T-helper 1 cell treated with Interleukin-12 subunit alpha and Interleukin-12 subunit beta and Interleukin-4 antibody, amounts not matched to agents 30 μg/mL and 1 μg/mL, for 36 hours (primary cell): ENCODE measurements around the gene RYR1.
A peak's percentile ranks its signal among the peaks of the same experiment; 100 is the strongest.
"Not testable (repeated sequence)": the region's sequence is repeated elsewhere in the genome, so short reads cannot be mapped to it uniquely, and the experiment has no call there.

Experiments
- H3K27ac Mint-ChIP-seq: one replicate; pipeline ENCODE4 v1.8.0; 2021; ENCODE audit warnings: mild to moderate bottlenecking, mixed read lengths
- H3K27me3 Mint-ChIP-seq: one replicate; pipeline ENCODE4 v1.8.0; 2021; ENCODE audit warnings: low read depth, mixed read lengths
- H3K36me3 Mint-ChIP-seq: one replicate; pipeline ENCODE4 v1.8.0; 2021; ENCODE audit warnings: low read depth, mixed read lengths
- H3K4me1 Mint-ChIP-seq: one replicate; pipeline ENCODE4 v1.8.0; 2021; ENCODE audit warnings: low read depth, mixed read lengths
- H3K4me3 Mint-ChIP-seq: one replicate; pipeline ENCODE4 v1.8.0; 2021; ENCODE audit warnings: mild to moderate bottlenecking, moderate library complexity, mixed read lengths
- H3K9me3 Mint-ChIP-seq: one replicate; pipeline ENCODE4 v1.8.0; 2021; ENCODE audit warnings: mixed read lengths

Gene RYR1

GRCh38 chr19:38511074-38511708 is 77.7 kb downstream of the RYR1 start:
- H3K27ac Mint-ChIP-seq: no peak overlapping the region
- peaks cover 21% of the 10 kb centered on the region for H3K4me1 Mint-ChIP-seq
- H3K27me3 Mint-ChIP-seq: peaks cover 5% of the 10 kb centered on the region
- H3K4me3 Mint-ChIP-seq: no peak overlapping the region
- H3K36me3 Mint-ChIP-seq: no peaks in the 10 kb centered on the region
- no peaks in the 10 kb centered on the region for H3K9me3 Mint-ChIP-seq

DNA sequence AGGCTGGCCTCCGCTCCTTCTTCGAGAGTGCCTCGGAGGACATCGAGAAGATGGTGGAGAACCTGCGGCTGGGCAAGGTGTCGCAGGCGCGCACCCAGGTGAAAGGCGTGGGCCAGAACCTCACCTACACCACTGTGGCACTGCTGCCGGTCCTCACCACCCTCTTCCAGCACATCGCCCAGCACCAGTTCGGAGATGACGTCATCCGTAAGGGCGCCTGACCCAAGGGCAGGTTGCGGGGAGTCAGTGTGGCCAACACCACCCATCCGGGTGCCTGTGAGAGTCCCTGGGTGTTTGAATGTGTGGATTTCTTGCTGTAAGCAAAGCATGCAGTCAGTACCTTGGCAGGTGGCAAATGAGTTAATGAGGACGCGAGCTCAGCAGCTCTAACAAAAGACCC is 78.8 kb downstream of the RYR1 start:
- H3K9me3 Mint-ChIP-seq: no peaks in the 10 kb centered on the region
- H3K4me1 Mint-ChIP-seq: peaks cover 21% of the 10 kb centered on the region
- H3K27ac Mint-ChIP-seq: no peak overlapping the region
- no peak overlapping the region for H3K4me3 Mint-ChIP-seq
- no peaks in the 10 kb centered on the region for H3K36me3 Mint-ChIP-seq
- H3K27me3 Mint-ChIP-seq: peaks cover 5% of the 10 kb centered on the region

- H3K9me3 Mint-ChIP-seq: not testable (repeated sequence)
Measured at GRCh38 chr19:38513156-38513555, 79.7 kb downstream of the RYR1 start.

GRCh38 chr19:38513762-38514167 is 80.3 kb downstream of the RYR1 start:
- H3K9me3 Mint-ChIP-seq: no peaks in the 10 kb centered on the region
- H3K4me1 Mint-ChIP-seq: peaks cover 21% of the 10 kb centered on the region
- peak overlapping the region; percentile 13 for H3K4me3 Mint-ChIP-seq
- H3K27ac Mint-ChIP-seq: peak overlapping the region; percentile 39
- H3K27me3 Mint-ChIP-seq: peaks cover 5% of the 10 kb centered on the region
- no peaks in the 10 kb centered on the region for H3K36me3 Mint-ChIP-seq

More at GRCh38 chr19:38513156-38513555, 79.7 kb downstream of the RYR1 start:
- not testable (repeated sequence) for H3K36me3 Mint-ChIP-seq, H3K27me3 Mint-ChIP-seq, H3K4me3 Mint-ChIP-seq
- Mint-ChIP-seq H3K27ac (peak overlapping the region; percentile 1), H3K4me1 (peaks cover 21% of the 10 kb centered on the region)

GRCh38 chr19:38514812-38515633 is 81.5 kb downstream of the RYR1 start:
- Mint-ChIP-seq H3K9me3 (no peaks in the 10 kb centered on the region), H3K27ac (no peak overlapping the region), H3K27me3 (peaks cover 5% of the 10 kb centered on the region), H3K4me3 (no peak overlapping the region), H3K36me3 (no peaks in the 10 kb centered on the region), H3K4me1 (peaks cover 21% of the 10 kb centered on the region)

- Mint-ChIP-seq H3K4me1 (peaks cover 21% of the 10 kb centered on the region), H3K27ac (no peak overlapping the region), H3K9me3 (no peaks in the 10 kb centered on the region), H3K36me3 (no peaks in the 10 kb centered on the region), H3K4me3 (no peak overlapping the region), H3K27me3 (peaks cover 5% of the 10 kb centered on the region)
Measured at GRCh38 chr19:38515896-38516295, 82.4 kb downstream of the RYR1 start.

DNA sequence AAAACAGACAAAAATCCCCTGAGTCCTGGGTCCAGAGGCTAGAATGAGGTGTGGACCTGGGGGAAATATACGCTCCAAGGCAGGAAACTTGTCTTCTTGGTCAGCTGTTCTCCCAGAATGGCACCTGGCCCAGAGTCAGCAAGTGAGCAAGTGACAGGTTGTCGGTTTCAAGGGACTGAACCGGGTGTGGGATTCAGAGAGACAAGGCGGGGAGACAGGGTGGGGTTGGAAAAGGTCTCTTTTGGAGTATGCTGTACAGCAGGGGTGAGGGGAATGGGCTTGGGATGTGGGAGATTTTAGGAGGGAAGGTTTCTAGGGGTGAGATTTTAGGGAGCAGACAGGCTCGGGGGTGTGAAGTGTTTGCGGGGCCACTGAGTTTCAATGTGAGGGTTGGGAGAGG is 83.3 kb downstream of the RYR1 start:
- Mint-ChIP-seq H3K4me1 (peaks cover 16% of the 10 kb centered on the region), H3K4me3 (no peak overlapping the region), H3K27me3 (no peaks in the 10 kb centered on the region), H3K27ac (no peak overlapping the region), H3K36me3 (no peaks in the 10 kb centered on the region), H3K9me3 (no peaks in the 10 kb centered on the region)

DNA sequence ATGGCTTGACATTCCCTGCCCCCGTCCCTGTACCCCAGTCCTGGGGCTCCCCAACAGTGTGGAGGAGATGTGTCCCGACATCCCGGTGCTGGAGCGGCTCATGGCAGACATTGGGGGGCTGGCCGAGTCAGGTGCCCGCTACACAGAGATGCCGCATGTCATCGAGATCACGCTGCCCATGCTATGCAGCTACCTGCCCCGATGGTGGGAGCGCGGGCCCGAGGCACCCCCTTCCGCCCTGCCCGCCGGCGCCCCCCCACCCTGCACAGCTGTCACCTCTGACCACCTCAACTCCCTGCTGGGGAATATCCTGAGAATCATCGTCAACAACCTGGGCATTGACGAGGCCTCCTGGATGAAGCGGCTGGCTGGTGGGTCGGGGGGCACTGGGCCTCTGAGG is 83.8 kb downstream of the RYR1 start:
- peaks cover 16% of the 10 kb centered on the region for H3K4me1 Mint-ChIP-seq
- no peak overlapping the region for H3K4me3 Mint-ChIP-seq
- H3K27ac Mint-ChIP-seq: no peak overlapping the region
- H3K27me3 Mint-ChIP-seq: no peaks in the 10 kb centered on the region
- no peaks in the 10 kb centered on the region for H3K9me3 Mint-ChIP-seq
- H3K36me3 Mint-ChIP-seq: no peaks in the 10 kb centered on the region

GRCh38 chr19:38517980-38518379 is 84.5 kb downstream of the RYR1 start:
- H3K4me3 Mint-ChIP-seq, H3K27ac Mint-ChIP-seq, H3K27me3 Mint-ChIP-seq, H3K36me3 Mint-ChIP-seq, H3K9me3 Mint-ChIP-seq: not testable (repeated sequence)
- peaks cover 16% of the 10 kb centered on the region for H3K4me1 Mint-ChIP-seq

- Mint-ChIP-seq H3K36me3 (no peaks in the 10 kb centered on the region), H3K9me3 (no peaks in the 10 kb centered on the region), H3K27me3 (peaks cover 4% of the 10 kb centered on the region), H3K4me1 (peaks cover 7% of the 10 kb centered on the region), H3K27ac (no peak overlapping the region), H3K4me3 (no peak overlapping the region)
Measured at GRCh38 chr19:38519168-38519567, 85.7 kb downstream of the RYR1 start.

DNA sequence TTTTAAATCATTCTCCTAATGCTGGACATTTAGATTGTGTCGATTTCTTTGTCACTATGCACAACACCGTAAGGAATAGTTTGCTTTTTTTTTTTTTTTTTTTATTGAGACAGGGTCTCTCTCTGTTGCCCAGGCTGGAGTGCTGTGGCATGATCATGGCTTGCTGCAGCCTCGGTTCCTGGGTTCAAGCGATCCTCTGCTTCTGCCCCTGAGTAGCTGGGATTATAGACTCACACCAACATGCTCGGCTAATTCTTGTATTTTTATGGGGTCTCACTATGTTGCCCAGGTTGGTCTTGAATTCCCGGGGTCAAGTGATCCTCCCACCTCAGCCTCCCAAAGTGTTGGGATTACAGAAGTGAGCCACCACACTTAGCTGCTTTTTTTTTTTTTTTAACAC is 86.5 kb downstream of the RYR1 start:
- Mint-ChIP-seq H3K27ac (no peak overlapping the region), H3K9me3 (no peaks in the 10 kb centered on the region), H3K4me1 (peaks cover 3% of the 10 kb centered on the region), H3K4me3 (no peak overlapping the region), H3K36me3 (no peaks in the 10 kb centered on the region), H3K27me3 (peaks cover 7% of the 10 kb centered on the region)

- Mint-ChIP-seq H3K9me3 (no peaks in the 10 kb centered on the region), H3K27ac (no peak overlapping the region)
Measured at GRCh38 chr19:38522915-38523314, 89.4 kb downstream of the RYR1 start.

GRCh38 chr19:38523319-38523718 is 89.8 kb downstream of the RYR1 start:
- Mint-ChIP-seq H3K36me3 (no peaks in the 10 kb centered on the region), H3K4me1 (peaks cover 3% of the 10 kb centered on the region), H3K27me3 (peaks cover 7% of the 10 kb centered on the region), H3K4me3 (no peak overlapping the region), H3K27ac (no peak overlapping the region), H3K9me3 (no peaks in the 10 kb centered on the region)

More at GRCh38 chr19:38522915-38523314, 89.4 kb downstream of the RYR1 start:
- Mint-ChIP-seq H3K27me3 (peaks cover 7% of the 10 kb centered on the region), H3K36me3 (no peaks in the 10 kb centered on the region), H3K4me1 (peaks cover 2% of the 10 kb centered on the region), H3K4me3 (no peak overlapping the region)

DNA sequence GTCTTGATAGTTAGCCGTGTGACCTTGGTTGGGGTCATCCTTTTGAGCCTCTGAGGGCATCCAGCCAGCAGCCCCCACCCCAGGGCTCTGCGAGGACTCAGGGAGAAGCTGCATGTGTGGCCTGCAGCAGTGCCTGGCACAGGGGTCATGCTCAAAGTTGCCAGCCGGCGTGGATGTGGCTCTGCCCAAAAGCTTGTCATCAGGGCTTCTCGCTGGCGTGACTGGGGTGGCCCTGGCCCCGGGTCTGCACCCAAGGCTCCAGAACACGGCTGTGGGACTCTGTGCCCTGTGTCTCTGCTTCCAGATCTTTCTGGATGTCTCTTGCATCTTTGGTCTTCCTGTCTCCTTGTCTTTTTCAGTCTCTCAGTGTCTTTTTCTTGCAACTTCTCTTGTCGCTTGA is 90.9 kb downstream of the RYR1 start:
- no peaks in the 10 kb centered on the region for H3K9me3 Mint-ChIP-seq
- no peak overlapping the region for H3K4me3 Mint-ChIP-seq
- H3K4me1 Mint-ChIP-seq: peaks cover 3% of the 10 kb centered on the region
- peaks cover 7% of the 10 kb centered on the region for H3K27me3 Mint-ChIP-seq
- no peak overlapping the region for H3K27ac Mint-ChIP-seq
- no peaks in the 10 kb centered on the region for H3K36me3 Mint-ChIP-seq

DNA sequence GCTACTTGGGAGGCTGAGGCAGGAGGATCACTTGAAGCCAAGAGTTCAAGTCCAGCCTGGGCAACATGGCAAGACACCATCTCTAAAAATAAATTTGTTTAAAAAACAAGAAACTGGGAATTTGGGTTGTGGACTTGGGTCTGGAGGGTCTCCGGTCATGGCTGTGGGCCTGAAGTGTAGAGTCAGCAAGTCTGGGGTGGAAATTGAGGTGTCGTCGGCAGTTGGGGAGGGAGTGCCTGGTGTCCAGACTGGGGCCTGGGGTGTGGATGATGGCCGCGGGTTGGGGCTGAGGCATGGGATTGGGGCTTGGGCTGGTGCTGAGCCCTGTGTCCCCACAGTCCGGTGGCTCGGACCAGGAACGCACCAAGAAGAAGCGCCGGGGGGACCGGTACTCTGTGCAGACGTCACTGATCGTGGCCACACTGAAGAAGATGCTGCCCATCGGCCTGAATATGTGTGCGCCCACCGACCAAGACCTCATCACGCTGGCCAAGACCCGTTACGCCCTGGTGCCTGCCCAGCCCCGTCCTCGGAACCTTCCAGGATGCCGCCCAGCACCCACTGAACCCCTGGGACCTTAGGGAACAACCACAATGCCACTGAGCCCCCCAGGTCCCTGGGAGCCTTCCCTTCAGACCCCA is 91.6 kb downstream of the RYR1 start:
- Mint-ChIP-seq H3K36me3 (no peaks in the 10 kb centered on the region), H3K4me3 (no peak overlapping the region), H3K27me3 (peaks cover 7% of the 10 kb centered on the region), H3K27ac (no peak overlapping the region), H3K9me3 (no peaks in the 10 kb centered on the region), H3K4me1 (peaks cover 3% of the 10 kb centered on the region)
